ENCODE results near the gene EIF4E3.

The EIF4E3 gene

DNA sequence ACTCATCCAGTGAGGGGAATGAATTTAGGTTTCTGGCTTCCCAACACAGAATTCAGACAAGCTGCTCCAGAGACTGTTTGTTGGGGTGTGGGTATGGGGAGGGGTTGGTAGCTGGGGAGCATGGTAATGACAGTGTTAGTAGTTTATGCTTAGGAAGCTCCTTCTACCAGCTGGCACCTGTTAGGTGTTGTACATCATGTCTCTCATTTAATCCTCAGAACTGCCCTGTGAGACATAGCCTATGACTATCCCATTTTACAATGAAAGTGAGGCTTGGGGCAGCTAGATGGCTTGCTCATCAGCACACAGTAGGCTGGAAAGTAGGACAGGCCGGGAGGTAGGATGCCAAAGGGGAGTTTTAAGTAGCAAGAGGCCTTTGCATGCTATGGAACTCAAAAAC is 2.5 kb downstream of the EIF4E3 start:
- FAIRE-seq, result no peak

DNA sequence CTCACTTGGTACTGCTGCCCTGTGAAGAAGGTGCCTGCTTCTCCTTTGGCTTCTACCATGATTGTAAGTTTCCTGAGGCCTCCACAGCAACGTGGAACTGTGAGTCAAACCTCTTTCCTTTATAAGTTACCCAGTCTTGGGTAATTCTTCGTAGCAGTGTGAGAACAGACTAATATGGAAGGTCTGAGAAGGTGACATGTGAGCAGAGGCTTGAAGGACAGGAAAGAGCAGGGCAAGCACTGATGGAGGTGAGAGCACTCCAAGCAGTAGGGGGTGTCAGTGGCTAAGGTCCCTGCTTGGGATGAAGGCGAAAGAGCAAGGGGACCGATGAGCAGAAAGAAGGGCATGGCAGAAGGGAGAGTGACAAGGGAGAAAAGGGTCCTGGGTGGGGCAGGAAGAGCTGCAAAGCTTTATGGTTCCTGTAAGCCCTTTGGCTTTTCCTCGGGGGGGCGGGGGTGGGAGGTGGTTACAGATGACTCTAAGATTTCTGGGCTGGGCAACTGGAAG is 3.5 kb downstream of the EIF4E3 start:
- no peak for FAIRE-seq

DNA sequence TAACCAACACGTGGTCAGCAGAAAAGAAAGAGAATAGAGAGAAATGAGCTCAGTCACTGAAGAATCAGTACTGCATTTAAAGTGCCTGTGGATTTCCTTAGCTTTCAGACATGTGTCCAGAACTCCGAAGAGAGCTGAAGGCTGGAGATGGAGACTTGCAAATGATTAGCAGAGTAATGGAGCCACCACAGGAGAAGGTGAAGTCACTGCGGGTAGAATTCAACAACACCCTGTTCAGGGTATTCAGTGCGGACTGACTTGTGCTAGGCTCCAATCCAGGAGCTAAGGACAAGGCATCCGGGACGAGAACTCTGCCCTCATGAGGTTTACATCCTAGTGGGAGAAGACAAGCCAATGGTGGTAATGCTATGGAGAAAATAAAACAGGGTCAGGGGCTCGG is 4.2 kb downstream of the EIF4E3 start:
- FAIRE-seq, result no peak

DNA sequence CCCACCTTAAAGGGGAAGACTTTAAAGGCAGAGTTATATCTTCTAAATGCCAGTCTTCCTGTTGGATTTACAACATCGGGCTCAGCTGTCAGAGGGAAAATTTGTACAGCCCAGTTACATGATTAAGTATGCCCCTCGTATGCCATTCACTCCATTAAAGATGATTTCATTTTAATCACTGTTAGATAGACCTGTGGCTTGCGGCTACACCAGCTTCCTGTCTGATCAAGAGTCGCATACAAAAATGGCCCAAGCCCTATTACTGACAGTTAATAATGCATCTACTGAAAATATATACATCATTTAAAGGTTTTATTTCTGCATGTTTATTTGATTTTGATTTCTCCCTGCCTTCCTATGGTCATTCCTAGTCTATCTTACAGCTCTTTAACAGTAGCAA is 7.1 kb downstream of the EIF4E3 start:
- no peak for FAIRE-seq

DNA sequence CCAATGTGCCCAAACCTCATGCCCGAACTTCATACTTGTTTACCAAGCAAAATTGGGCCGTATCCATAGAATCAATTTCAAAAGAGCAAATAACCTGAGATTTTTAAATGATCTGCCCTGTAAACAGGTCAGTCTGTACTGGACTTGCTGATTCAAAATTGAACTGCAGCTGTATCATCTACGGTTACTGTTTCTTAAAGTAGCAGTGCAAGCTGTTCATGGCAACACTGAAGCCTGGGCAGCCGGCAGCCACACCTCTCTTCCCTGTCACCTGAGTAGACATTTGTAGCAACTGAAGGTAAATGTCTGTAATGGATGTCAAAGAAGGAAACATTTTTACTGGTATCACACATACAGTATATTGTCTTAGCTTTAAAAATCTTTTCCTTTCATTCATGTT is 10.6 kb downstream of the EIF4E3 start:
- no peak for FAIRE-seq

DNA sequence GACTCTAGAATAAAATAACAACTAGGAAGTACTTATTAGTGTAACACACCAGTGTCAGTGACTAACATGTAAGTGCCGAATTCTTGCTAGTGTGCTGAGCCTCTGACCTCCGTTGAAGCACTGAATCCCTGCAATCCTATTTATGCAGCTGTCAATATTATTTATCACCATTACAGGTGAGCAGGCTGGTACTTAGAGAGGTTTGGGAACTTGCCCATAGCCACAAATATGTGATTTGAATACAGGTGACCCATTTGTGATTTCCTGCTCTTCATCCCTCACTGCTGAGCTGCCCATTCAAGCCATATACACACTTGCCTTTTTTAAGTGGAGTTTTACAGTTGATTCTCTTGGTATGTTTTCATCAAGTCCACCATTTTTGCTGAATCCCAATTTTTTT is 12.2 kb downstream of the EIF4E3 start:
- no peak for FAIRE-seq

DNA sequence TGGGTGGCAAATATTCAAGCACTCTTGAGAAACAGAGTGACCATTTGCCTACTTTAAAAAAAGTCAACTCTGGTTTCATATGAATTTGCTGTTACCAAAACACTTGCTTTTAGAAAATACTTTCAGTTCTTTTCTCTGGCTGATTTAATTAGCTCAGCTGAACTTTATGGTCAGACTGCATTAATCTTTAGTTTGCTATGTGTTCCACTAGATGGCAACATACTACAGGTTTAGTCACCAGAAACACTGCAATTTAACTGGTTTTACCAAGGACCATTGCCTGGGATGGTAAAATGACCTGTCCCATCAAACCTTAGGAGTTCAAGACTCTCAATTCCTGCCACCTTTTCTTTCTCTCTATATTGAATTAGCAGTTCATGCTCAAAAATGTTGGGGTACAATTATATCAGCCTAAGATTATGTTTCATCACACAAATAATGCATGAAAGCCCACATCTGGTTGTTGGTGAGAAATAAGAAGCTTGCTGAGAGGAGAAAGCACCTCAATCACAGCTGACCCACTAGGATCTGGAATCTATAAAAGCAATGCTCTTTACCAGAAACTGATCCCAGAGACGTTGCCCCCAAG is 14.2 kb downstream of the EIF4E3 start:
- peak; percentile 80 for FAIRE-seq

DNA sequence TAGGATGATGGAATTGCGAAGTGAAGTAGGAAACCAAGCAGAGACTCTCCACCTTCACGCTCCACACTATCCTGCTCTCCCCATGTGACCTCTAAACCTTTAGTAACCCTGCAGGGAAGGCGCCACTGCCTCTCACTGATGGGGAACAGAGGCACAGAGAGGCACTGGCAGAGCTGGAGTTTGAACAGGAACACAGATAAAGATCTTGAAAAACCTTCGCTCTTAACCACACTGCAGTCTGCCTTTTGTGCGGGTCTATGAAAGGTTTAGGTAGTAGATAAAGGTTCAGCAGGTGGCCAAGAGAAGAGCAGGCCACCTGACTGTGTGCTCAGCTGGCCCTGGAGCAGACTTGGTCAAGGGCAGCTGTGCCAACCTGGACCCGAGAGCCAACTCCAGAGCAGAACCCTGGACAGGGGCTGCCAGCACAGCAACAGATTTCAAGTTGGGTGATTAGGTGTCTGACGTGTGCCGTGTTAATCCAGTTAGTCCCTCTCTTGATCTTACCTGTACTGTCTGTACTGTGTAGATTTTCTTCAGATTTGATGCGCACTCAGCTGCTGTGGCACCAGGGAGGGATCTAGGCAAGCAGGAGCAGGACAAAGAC is 15.2 kb downstream of the EIF4E3 start:
- FAIRE-seq, result no peak

DNA sequence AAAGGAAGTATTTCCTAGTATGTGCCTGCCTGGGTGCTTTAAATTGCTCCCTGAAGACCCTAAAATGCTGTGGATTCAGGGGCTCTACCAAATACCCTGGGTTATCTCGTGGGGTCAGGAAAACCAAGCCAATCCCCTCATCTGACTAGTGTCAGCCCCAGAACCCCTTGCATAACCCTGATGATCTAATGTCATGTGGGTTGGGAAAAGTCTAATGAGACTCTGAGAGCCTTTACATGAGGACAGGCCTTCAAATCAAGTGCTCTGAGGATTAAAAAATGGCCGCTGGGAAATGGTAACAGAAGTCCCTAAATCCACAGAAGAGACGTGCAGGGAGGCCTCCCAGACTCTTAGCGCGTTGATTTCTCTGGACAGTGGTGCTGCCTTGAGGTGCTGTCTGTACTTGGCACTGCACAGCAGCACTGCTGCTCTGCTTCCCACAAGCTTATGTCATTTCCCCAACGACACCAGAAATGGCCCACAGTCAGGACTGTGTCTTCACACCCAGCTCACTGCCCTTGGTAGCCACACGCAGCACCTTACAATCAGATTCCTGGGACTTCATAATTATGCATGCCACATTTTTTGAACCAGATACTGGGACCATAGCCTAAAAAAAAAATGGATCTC is 16.6 kb downstream of the EIF4E3 start:
- FAIRE-seq, result no peak

DNA sequence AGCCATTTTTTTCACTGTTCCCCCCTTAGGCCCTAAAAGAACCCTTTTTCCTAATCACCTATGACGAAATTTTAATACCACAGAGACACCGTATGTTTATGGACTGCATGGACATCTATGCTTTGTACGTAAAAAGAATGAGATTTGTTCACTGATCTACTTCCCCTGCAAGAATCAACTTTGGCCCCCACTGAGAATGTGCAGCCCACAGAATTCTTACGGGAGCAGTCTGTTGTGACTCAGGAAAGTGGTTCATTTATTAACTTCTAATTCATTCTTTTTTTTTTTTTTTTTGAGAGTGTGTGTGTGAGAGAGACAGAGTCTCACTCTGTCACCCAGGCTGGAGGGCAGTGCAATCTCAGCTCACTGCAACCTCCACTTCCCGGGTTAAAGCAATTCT is 17.6 kb downstream of the EIF4E3 start:
- FAIRE-seq, result no peak

DNA sequence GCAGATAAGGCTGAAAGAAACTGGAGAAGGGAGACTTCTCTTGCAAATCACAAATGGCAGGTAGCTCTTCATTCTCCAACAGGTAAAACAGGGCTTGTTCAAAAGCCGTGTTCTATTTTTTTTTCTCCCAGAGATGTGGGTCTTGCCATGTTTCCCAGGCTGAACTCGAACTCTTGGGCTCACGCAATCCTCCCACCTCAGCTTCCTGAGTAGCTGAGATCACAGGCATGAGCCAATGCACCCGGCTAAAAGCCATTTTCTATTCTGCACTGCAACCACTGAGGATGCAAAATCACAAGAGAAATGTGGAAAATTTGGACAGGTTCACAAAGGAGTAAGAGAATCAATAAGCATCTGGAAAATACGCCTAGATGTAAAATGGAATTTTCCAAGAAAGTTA is 19.5 kb downstream of the EIF4E3 start:
- FAIRE-seq, result no peak

DNA sequence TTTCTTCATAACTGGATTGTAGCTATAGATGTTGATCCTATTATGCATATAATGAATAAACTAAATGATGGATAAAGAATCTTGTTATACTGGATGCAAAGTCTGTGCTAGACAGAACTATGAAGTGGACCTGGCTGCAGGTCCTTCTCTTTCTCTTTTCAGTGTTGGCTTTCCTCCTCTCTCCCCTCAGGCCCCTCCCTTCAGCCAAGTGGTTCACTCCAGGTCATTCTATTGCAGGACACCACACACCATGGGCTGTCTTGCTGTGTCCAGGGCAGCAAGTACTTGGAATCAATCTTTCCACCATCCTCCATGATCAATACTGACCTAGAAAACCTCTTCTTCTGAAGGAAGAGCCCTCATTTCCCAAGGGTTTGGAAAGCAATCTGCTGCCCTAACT is 20.3 kb downstream of the EIF4E3 start:
- no peak for FAIRE-seq

DNA sequence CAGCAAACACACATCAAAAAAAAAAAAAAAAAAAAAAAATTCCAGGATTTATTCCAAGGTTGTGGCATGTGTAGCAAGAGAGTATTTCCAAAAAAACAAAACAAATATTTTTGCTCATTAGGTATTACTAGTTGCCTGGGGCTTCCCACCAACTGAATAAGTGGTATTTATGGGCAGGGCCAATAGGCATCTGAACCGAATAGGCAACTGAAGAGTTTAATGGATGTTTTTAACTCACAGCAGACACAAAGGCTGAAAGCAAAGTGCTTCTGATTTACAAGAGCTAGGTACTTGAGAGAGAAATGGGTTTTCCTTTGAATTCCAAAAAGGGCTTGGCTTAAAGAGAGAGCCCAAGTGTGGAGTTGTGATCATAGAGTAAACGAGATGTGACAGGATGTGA is 21.4 kb downstream of the EIF4E3 start:
- no peak for FAIRE-seq

DNA sequence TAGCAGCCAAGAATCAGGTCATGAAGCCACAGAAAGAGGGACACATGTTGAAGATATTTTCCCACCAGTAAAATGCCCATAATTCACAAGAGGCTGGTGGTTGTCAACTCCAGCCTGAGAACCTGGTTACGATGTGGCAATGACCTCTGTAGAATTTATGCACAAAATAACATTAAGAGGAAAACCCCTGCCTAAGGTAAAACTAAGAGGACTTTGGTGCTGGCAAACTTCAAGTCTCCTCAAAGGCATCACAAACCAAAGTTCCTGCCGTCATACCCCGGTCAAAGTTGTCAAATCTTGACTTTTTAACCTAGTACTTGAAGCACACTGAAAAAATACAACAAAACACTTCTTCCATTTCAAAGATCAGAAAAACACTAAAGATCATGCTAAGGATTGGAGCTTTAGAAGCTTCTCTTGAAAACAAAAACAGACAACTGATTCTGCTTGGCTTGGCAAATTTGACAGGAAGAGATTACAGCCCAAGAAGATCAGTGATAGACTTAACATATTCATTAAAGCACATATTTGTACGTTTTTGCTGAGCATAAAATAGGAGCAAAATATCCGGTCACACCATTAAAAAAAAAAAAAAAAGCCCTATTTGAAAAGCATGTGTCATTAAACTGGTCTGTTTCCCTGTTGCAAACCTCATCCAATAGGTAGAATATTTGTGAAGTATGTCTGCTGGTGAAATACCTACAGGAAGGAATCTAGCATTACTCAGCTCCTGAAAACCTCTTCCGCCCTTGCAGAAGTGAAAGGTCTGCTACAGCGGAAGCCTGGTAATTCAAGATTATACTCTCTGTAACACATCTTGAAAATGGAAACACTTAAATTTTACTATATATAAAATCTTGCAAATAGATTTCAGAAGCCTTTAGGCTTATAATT is 22.8 kb downstream of the EIF4E3 start:
- no peak for FAIRE-seq

DNA sequence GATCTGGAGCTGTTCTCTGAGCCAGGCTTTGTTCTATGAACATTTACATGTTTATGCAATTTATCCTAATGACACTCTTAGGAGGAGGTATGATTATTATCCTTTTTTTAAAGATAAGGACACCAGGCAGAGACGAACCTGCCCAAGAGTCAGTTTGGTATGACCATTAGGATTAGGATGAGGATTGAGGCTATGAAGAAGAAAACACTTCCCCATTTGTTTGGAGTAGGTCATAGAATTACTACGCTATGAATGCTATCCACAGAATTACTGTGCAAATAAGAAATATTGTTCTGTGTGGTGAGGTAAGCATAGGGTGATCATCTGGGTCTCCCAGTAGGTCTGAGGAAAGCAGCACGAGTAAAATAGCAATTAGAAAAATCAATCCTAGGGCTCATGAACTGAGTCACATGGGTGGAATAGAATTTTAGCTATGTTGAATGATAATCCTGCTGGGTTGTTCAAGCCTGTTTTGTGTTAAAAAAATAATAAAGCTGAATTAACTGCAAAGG is 23.9 kb downstream of the EIF4E3 start:
- FAIRE-seq, result no peak

DNA sequence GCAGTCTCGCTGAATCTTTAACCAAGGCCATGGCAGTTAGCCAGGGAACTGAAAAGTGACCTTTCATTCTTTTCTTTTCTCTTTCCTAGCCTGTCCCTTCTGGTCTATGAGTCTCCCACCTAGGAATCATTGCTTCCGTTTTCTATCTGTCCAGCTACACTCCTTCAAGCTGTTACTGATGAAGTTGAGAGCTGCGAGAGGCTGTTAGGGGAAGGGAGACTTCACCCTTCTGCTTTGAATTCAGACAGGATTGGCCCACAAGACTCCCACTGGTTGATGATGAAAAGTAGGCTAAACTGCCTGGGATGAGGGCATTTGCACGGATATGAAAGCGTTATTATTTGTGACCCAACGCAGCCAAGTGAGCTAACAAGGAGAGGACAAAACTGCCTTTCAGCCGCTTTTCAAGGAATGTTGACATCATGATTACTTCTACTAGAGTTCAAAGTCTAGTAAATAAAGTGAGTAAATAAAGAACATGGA is 30.2 kb downstream of the EIF4E3 start:
- no peak for FAIRE-seq

DNA sequence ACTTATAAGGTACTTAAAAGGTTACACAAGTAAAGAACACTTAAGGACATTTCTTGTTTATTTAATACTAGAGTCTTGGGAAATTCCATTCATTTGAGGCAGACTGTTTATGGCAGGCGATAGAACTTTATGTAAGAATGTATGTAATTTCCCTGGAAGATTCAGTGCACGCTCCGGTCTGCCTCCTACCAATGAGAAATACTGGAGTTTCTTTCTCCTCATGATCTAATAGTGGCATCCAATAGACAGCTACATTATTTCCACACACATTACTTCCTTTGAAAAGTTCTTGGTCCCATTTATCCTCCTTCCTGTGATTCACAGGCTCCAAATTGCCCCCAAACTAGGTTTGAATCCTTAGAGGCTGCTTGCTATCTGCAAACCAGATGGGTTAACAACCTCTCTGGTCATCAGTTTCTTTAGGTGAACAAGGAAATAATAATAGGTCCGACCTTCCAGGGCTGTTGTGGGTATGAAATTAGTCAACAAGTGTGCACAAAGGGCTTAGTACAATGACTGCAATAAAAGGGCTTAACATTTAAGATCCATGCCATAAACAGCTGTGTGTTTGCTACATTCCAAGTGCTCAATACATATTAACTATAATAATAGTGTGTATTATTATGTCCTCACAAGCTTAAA is 30.7 kb downstream of the EIF4E3 start:
- FAIRE-seq, result no peak

DNA sequence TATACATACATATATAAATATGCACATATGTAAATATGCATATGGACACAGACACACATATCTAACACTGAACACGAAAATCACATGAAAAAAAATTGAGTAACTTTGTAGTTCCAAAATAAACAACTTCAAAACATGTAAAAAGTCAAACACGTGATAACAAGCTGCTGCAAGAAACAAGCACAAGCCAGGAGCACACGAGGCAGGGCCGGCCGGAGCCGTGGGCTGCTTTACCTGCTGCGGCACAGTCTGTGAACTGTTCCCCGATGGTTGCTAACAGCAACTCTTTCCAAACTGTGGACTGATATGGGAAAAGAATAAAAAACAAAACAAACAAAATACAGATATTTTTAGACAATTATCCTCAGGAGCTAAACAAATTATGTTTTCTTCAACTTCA is 31.6 kb downstream of the EIF4E3 start:
- no peak for FAIRE-seq

DNA sequence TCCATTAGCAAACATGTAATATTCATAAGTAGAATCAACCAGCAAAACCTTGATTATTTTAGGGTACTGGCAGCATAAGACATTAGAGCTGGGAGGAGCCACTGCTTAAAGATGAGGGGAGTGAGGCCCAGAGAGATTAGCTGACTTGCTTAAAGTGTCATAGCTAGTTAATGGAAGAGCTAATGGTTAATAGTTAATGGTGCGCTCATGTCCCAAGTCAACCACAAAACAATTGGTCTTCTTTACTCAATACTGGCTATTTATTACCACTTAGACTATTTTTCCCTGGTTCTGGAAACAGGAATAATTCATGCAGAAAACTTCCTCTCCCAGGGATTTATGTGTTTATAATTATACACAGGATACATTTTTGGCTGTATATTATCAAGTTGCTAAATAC is 33.1 kb downstream of the EIF4E3 start:
- no peak for FAIRE-seq

DNA sequence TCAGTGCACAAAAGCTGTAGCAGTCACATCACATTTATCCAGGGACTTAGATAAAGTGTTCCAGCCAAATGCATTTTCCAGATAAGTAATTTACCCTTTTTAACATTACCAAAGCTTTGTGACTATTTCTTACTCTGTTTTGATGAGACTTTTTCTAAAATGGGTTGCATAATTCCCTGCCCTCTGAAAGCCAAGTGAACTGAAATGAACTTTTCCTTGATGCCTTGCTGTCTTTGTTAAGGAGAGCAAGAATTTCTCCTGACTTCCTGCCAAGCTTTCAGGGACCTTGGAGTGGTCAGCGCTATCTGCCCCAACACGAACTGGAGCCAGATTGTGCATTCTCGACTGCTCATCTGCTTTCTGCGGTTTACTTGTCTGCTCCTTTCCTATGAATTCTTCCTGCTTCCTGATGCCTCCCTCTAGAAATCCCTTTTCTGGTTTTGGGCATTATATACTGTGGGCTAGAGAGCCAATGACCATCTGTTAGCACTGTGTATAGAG is 34.8 kb downstream of the EIF4E3 start:
- no peak for FAIRE-seq

DNA sequence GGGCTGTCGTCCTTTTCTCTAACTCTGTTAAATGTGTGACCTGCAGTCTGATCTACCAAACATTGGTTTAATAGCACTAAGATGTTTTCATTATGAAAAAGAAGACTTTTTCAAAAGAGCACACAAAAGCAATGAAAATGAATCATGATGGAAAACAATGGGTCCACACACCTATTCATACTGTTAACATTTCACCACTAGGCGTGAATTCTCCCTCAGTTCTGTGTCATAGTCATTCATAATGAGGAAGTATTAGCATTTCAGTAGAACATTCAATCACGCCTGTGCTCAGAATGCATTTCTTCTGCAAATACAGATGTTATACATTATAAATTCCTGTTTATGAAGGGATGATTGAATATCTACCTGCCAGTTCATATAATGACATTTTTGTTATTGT is 35.9 kb downstream of the EIF4E3 start:
- FAIRE-seq, result no peak

DNA sequence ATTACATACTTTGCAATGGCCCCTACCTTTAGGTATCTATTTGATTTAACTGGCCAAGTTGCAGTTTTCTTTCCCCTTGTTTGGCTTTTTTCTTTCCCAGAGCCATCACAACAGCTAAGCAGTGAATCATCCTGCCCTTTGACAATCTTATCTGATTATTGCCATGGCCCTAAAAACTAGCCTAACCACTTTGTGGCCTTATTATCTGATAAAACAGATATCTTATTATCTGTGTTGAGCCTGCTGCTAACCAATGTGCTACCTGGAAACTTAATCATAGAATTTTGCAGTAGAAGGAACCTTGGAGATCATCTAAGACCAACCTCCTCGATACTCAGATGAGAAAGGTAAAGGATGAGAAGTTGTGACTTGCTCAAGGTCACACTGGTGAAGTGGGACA is 37.1 kb downstream of the EIF4E3 start:
- FAIRE-seq, result no peak

DNA sequence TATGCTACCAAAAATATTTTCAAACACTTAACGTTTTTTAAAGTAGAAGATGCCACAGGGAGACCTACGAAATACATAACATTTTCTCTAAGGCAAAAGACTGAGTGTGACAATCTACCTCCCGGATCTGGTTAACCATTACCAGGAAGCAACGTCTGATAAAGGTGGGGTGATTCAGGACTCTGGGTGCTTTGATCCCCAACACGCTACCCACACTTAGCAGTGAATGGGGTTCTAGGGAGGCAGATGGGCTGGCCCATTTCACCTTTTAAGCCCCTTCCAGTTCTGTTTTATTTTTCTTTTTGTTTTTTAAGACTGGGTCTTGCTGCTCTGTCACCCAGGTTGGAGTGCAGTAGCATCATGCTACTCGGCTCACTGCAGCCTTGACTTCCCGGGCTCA is 39.5 kb downstream of the EIF4E3 start:
- no peak for FAIRE-seq

All from G401.6 (cell line).